Measurements from ENCODE around the gene TMIGD2. TPM values are rescaled to one million over a fixed set of nuclear protein-coding genes. Genes with fewer than 3 reads are reported as not detected.

The TMIGD2 gene
- total RNA-seq, 6 experiments from 2014 or later = not detected

GRCh38 chr19:4318460-4318859 lies 16.3 kb upstream of the TMIGD2 start:
- no peaks in the 10 kb centered on the region for H3K4me1 Mint-ChIP-seq (ENCODE audit: low read depth)
- H3K4me3 Mint-ChIP-seq = no peak overlapping the region
- no peak for DNase-seq
- TF ChIP-seq, protein P1, sequence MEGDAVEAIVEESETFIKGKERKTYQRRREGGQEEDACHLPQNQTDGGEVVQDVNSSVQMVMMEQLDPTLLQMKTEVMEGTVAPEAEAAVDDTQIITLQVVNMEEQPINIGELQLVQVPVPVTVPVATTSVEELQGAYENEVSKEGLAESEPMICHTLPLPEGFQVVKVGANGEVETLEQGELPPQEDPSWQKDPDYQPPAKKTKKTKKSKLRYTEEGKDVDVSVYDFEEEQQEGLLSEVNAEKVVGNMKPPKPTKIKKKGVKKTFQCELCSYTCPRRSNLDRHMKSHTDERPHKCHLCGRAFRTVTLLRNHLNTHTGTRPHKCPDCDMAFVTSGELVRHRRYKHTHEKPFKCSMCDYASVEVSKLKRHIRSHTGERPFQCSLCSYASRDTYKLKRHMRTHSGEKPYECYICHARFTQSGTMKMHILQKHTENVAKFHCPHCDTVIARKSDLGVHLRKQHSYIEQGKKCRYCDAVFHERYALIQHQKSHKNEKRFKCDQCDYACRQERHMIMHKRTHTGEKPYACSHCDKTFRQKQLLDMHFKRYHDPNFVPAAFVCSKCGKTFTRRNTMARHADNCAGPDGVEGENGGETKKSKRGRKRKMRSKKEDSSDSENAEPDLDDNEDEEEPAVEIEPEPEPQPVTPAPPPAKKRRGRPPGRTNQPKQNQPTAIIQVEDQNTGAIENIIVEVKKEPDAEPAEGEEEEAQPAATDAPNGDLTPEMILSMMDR (IDR thresholded peaks at IDR 0.05) = no peak
- H3K27ac Mint-ChIP-seq = no peak overlapping the region
- H3K27me3 Mint-ChIP-seq (ENCODE audit: insufficient read depth) = no peaks in the 10 kb centered on the region
- H3K36me3 Mint-ChIP-seq (ENCODE audit: low read depth) = peaks cover 25% of the 10 kb centered on the region
- peaks cover 30% of the 10 kb centered on the region for H3K9me3 Mint-ChIP-seq

DNA sequence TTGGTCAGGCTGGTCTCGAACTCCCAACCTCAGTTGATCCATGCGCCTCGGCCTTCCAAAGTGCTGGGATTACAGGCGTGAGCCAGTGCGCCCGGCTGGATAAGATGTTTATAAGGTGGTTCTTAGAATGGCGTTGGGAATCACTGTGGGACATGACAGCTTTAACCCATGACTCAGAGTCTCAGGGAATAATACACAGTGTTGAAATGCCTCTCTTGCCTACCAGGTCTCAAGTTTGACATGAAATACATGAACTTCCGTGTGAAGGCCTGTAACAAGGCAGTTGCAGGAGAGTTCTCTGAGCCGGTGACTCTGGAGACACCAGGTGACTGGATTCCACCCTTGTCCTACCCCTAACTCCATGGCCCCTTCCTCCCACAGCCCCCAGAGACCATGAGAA lies 14.8 kb upstream of the TMIGD2 start:
- no peak overlapping the region for H3K4me3 Mint-ChIP-seq
- no peak overlapping the region for H3K27ac Mint-ChIP-seq
- H3K36me3 Mint-ChIP-seq (ENCODE audit: low read depth) = peaks cover 25% of the 10 kb centered on the region
- H3K27me3 Mint-ChIP-seq (ENCODE audit: insufficient read depth) = no peaks in the 10 kb centered on the region
- no peak for DNase-seq
- H3K9me3 Mint-ChIP-seq = peaks cover 27% of the 10 kb centered on the region
- TF ChIP-seq, protein P1 (IDR thresholded peaks at IDR 0.05) = no peak
- H3K4me1 Mint-ChIP-seq (ENCODE audit: low read depth) = no peaks in the 10 kb centered on the region

DNA sequence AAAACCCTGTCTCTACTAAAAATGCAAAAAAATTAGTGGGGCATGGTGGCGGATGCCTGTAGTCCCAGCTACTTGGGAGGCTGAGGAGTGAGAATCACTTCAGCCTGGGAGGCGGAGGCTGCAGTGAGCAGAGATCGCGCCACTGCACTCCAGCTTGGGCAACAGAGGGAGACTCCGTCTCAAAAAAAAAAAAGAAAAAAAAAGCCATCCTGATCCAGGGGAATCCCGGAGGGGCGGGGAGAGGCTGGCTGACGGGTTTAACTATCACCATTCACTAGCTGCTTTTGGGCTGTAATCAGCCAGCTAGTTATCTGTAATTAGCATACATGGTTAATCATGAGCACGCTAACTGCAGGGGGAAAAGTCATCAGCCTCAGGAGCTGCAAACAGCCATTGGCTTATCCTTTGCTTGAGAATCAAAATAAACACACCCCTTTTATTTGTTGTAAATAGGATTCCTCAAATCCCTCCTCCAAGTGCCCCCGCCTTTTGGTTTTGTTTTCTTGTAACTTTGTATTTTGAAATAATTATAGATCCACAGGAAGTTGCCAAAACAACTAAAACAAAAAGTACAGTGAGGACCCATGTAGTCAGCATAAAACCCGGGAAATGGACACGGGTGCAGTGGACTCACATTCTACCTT lies 11.8 kb upstream of the TMIGD2 start:
- TF ChIP-seq, protein P1 (IDR thresholded peaks at IDR 0.05) = no peak
- Mint-ChIP-seq H3K4me3 (no peak overlapping the region), H3K27me3 (ENCODE audit: insufficient read depth) (no peaks in the 10 kb centered on the region), H3K27ac (no peak overlapping the region), H3K4me1 (ENCODE audit: low read depth) (no peaks in the 10 kb centered on the region), H3K9me3 (peaks cover under 1% of the 10 kb centered on the region; the same call in 1 of the 2 replicates), H3K36me3 (ENCODE audit: low read depth) (peaks cover 16% of the 10 kb centered on the region)
- no peak for DNase-seq

DNA sequence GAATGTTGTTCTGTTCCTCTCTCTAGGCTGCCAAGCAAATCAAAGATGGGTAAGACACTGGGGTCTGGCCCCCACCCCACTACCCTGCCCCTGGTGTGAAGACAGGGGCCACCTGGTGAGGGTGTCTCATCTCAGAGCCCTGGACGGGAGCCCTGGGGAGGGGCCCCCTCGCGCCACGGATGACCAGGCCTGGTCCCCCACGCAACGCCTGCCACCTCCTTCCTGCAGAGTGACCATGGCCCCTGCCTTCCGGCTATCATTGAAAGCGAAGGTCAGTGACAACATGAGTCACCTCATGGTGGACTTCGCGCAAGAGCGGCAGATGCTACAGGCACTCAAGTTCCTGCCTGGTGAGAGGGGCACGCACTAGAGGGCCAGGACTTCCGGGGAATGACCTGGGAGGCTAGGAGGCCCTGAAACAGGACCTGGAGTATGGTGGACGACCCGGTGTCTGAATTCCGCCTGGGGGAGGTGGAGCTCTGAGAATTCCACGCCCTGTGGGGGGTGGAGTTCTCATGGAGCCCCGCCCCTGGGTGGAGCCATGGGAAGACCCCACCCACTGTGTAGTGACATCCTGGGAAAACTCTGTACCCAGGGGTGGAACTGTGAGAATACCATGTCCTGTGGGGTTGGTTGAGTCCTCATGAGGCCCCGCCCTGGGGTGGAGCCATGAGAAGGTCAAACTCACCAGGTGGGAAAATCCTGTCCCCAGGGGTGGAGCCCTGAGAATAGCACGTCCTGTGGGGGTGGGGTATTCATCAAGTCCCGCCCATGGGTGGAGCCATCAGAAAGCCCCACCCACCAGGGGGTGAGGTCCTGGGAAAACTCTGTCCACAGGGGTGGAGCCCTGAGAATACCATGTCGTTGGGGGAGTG lies 8.3 kb upstream of the TMIGD2 start:
- Mint-ChIP-seq H3K4me1 (ENCODE audit: low read depth) (no peaks in the 10 kb centered on the region), H3K9me3 (no peaks in the 10 kb centered on the region), H3K36me3 (ENCODE audit: low read depth) (peaks cover 9% of the 10 kb centered on the region), H3K27me3 (ENCODE audit: insufficient read depth) (no peaks in the 10 kb centered on the region; the same call in 1 of the 2 replicates), H3K27ac (no peak overlapping the region), H3K4me3 (no peak overlapping the region)
- TF ChIP-seq, protein P1 (IDR thresholded peaks at IDR 0.05) = no peak
- DNase-seq = no peak

GRCh38 chr19:4305659-4306058 lies 3.5 kb upstream of the TMIGD2 start:
- Mint-ChIP-seq H3K27me3 (ENCODE audit: insufficient read depth) (peaks cover 2% of the 10 kb centered on the region), H3K4me3 (peak overlapping the region; percentile 64), H3K36me3 (ENCODE audit: low read depth) (peaks cover 5% of the 10 kb centered on the region; the same call in 1 of the 2 replicates), H3K4me1 (ENCODE audit: low read depth) (no peaks in the 10 kb centered on the region), H3K27ac (no peak overlapping the region), H3K9me3 (no peaks in the 10 kb centered on the region)
- DNase-seq = no peak
- TF ChIP-seq, protein P1 (IDR thresholded peaks at IDR 0.05) = no peak
